HUDEP-2 (cell line): ENCODE data around the gene RGS12.

Experiments
- DNase-seq, 76 experiments: peaks; one replicate each; lab custom pipeline; 2025; ENCODE audit not compliant: unreplicated experiment in 76 of 76; lab: John Stamatoyannopoulos, UW

Gene RGS12

DNA sequence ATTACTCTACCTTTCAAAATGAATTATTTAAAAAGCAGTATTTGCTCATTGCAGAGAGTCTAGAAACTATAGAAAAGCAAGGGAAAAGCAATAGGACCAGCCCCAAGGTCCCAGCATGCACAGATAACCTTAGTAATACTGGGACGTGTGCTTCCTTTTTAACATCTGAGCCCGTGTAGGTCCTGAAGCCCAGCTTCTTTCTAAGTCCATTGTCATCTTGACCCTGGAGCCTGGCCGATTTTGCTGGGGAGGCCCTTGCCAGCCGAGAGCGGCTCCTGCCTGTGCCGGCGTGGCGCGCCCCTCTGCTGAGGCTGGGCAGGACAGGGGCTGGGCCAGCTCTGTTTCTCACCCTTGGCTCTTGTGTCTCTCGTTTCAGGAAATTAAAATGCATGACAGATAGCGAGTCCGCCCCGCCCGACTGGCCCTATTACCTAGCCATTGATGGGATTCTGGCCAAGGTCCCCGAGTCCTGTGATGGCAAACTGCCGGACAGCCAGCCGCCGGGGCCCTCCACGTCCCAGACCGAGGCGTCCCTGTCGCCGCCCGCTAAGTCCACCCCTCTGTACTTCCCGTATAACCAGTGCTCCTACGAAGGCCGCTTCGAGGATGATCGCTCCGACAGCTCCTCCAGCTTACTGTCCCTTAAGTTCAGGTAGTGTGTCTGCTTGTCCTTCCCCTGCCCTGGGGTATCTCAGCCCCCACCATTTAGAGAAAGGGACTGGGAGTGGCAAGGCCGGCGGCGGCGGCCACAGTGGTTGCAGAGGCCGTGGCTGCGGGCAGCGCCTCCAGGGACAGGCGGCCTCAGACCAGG lies 39.8 kb upstream of the RGS12 start:
- no peak for DNase-seq

GRCh38 chr4:3253808-3254207 lies 39.0 kb upstream of the RGS12 start:
- DNase-seq, result no peak

- DNase-seq, result no peak
These were observed 38.3 kb upstream of the RGS12 start for GRCh38 chr4:3254302-3255131.

DNA sequence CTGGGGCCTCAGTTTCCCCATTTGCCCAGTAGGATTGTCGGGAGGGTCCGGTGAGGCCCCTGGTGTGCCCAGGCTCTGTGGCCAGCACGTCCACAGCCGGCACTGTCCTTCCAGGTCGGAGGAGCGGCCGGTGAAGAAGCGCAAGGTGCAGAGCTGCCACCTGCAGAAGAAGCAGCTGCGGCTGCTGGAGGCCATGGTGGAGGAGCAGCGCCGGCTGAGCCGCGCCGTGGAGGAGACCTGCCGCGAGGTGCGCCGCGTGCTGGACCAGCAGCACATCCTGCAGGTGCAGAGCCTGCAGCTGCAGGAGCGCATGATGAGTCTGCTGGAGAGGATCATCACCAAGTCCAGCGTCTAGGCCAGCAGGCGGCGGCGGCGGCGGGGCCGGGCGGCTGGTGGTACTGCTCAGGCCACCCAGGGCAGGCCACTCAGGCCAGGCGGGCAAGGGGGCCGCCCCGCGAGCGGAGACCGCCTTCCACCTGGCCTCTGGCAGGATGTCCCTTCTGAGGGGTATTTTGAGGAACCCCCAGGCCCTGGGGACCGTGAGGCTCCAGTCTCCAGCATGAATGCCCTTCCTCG lies 37.1 kb upstream of the RGS12 start:
- no peak for DNase-seq

- DNase-seq, result no peak
These were observed 36.4 kb upstream of the RGS12 start for GRCh38 chr4:3256230-3257102.

DNA sequence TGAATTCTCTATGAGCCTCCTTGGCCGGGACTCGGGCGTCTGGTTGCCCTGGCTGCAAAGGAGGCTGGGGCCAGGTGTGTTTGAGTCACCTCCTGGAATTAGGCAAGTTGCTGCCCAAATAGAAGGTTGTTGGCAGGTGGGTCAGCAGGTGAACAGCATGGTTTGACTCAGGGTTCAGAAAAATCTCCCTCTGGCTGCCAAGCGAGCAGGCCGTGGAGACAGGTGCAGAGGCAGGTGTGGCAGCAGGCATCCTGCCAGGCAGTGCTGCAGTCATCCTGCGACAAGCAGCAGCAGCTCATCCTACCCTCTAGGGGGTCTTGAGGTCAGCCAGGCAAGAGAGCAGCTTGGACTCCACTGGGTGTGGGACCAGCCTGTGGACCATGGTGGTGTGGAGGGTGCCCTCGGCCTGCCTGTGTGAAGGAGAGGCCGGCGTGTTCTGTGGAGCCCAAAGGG lies 35.7 kb upstream of the RGS12 start:
- DNase-seq, result no peak

- no peak for DNase-seq
These were observed 35.0 kb upstream of the RGS12 start for GRCh38 chr4:3257556-3258482.

GRCh38 chr4:3261411-3262207 lies 31.2 kb upstream of the RGS12 start:
- DNase-seq, result no peak

DNA sequence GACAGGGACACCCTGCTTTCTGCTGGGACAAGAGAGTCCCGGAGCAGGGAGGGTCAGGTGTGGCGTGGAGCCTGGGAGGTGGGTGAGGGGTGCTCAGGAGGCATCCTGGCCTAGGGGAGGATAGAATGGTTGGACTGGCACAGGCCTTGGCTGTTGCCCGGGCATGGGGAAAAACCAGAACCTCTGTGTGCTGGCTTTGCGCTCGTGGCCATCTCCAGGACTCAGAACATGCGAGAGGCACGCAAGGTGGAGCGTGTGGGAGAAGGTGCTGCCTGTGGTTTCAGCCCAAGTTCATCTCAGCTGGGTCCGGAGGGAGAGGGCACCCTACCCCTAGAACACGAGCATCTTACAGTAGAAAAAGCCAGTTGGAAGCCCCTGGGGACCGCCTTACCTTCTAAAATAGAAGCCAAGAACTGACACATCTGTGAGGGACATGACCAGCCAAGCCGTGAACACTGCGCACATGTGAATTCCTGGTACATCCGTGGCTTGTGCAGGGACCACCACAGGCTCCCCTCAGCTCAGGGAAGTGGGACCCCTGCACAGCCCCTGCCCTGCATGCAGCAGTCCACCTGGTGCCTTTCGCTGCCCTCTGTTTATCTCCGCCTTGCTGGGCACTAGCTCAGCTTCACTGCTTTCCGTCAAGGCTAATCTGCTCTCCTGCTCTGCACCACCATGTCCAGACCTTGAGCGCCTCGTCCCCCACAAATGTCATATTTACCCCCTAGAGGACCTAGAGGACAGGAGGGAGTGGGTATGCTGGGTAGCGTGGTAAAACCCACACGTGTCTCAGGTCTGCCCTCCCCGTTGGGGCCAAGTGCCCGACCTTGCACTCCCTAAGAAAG lies 30.4 kb upstream of the RGS12 start:
- no peak for DNase-seq

- no peak for DNase-seq
These were observed 29.6 kb upstream of the RGS12 start for GRCh38 chr4:3263053-3263875.

DNA sequence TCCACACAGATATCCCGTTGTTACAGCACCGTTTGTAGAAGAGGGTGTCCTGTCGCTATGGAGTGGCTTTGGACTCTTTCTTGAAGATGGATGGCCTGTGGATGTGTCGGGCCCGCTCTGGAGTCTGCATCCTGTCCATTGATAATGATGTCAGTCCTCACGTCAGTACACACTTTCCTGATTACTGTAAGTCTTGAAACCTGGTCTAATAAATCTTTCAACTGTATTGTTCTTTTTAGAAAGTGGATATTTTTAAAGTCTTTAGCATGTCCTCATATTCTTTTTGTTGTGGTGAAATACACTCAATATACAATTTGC lies 29.0 kb upstream of the RGS12 start:
- DNase-seq, result no peak

GRCh38 chr4:3266076-3266475 lies 26.7 kb upstream of the RGS12 start:
- no peak for DNase-seq

DNA sequence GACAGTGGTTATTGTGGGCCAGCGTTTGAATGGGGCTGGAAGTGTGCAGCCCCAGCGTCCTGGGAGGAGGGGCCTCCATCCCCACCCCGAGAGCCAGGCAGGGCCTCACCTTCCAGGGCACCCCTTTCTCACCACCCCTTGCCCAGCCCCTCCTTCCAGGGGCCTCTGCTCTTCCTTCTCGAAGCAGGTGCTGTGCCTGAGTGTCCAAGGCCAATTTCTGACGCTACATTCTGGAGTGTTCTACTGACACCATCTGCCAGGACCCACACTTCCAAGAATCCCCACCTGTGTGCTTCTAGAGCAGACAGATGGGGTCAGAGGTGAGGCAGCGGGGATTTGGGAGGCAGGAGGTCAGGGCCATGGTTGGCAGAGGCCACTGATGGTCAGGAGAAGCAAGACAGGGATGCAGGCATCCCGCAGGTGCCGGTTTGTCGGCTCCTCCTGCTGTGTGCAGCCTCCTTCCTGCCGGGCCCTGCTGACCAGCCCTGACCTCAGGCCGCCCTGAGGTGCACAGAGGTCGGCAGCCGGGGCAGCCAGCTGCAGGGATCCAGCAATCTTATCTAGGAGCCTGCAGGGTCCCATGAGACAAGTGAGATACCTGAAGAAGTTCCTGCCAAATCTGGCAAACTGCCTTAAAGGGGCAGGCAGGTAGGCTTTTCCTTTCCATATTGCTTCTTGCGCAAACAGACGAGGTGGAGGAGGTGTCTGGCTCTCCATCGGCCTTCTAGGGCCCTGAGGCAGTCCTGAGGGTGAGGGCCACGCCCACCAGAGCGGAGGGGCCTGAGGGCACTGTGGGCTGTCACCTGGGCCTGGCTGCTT lies 25.0 kb upstream of the RGS12 start:
- no peak for DNase-seq

DNA sequence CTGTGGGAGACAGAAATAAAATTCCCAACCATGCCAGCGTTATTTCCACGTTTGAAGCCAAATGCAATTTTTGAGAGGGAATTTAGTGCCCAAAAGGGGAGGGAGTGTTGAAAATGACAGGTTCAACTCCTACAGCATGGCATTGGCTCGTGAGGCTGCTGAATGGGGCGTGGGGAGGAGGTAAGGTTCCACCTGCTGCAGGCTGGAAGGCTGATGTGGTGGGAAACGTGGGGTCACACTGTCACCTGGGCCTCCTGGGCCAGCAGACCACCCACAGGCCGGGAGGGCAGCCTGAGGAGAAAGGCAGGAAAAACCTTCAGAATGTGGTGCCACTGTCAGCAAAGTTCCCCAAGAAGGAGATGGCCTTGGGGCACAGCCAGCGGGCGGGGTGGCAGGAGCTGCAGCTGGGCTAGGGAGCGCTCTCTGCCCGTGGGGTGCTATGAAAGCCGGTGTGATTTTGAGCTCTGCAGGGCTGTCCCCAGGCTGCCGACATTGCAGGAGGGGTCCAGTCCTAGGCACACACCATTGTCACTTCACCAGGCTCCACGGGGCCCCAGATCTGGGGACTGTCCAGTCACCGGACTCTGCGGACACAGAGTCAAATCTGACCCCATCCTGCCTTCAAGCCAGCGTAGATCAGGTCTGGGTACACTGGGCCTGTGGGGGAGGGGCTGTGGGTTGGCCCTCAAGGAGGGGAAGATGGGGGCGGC lies 24.3 kb upstream of the RGS12 start:
- DNase-seq, result no peak

GRCh38 chr4:3269105-3269927 lies 23.5 kb upstream of the RGS12 start:
- no peak for DNase-seq
